SK-N-SH treated with all-trans-retinoic acid at 6 μM for 48 hours (cell line): ENCODE data around the gene SDK1.

Source experiments
- ATAC-seq: fragments of 200-7000 bp; cut with Tn5 transposase; 3 replicates; pipeline ENCODE4 v1.9.1; 2020; ENCODE audit warnings: mild to moderate bottlenecking, moderate library complexity
- ARNTL ChIP-seq: fragments of 450-650 bp; formaldehyde crosslinking; IDR thresholded peaks from 2 replicates; pipeline ENCODE4 v1.5.0; 2020; ENCODE audit warnings: low read depth, mild to moderate bottlenecking, moderate library complexity, borderline replicate concordance
- CSDC2 ChIP-seq: fragments of 250-450 bp; sonication (Bioruptor Pico); IDR thresholded peaks from 2 replicates; pipeline ENCODE4 v1.5.0; 2020; ENCODE audit warnings: mild to moderate bottlenecking, moderate library complexity
- CSRNP3 ChIP-seq: fragments of 250-450 bp; sonication (Bioruptor Pico); IDR thresholded peaks from 2 replicates; pipeline ENCODE4 v1.5.1; 2021; ENCODE audit warnings: mild to moderate bottlenecking, moderate library complexity
- ESRRG ChIP-seq: fragments of 250-450 bp; sonication (Bioruptor Pico); IDR thresholded peaks from 2 replicates; pipeline ENCODE4 v1.6.1; 2021; ENCODE audit warnings: mild to moderate bottlenecking
- GLIS3 ChIP-seq: fragments of 250-450 bp; sonication (Bioruptor Pico); IDR thresholded peaks from 2 replicates; pipeline ENCODE4 v1.5.0; 2020; ENCODE audit warnings: mild to moderate bottlenecking, moderate library complexity
- ISL1 ChIP-seq: fragments of 250-450 bp; sonication (Bioruptor Pico); IDR thresholded peaks from 2 replicates; pipeline ENCODE4 v2.1.2; 2022; ENCODE audit warnings: mild to moderate bottlenecking, moderate library complexity
- OSR1 ChIP-seq: fragments of 250-450 bp; sonication (Bioruptor Pico); IDR thresholded peaks from 2 replicates; pipeline ENCODE4 v1.8.0; 2022; ENCODE audit warnings: moderate library complexity, mild to moderate bottlenecking, inconsistent platforms
- PATZ1 ChIP-seq: fragments of 250-450 bp; sonication (Bioruptor Pico); IDR thresholded peaks from 2 replicates; pipeline ENCODE4 v1.8.0; 2020; ENCODE audit warnings: mild to moderate bottlenecking, moderate library complexity, borderline replicate concordance
- POU6F1 ChIP-seq: fragments of 250-450 bp; sonication (Bioruptor Pico); IDR thresholded peaks from 2 replicates; pipeline ENCODE4 v1.8.0; 2021; ENCODE audit warnings: low read depth, mild to moderate bottlenecking, moderate library complexity, borderline replicate concordance
- PPARA ChIP-seq: fragments of 250-450 bp; sonication (Bioruptor Pico); IDR thresholded peaks from 2 replicates; pipeline ENCODE4 v1.5.0; 2020; ENCODE audit warnings: mild to moderate bottlenecking, borderline replicate concordance
- RARB ChIP-seq: fragments of 250-450 bp; sonication (Bioruptor Pico); IDR thresholded peaks from 2 replicates; pipeline ENCODE4 v1.8.0; 2021; ENCODE audit warnings: mild to moderate bottlenecking, moderate library complexity
- SNAI2 ChIP-seq: fragments of 250-450 bp; sonication (Bioruptor Pico); IDR thresholded peaks from 2 replicates; pipeline ENCODE4 v1.5.0; 2020; ENCODE audit warnings: mild to moderate bottlenecking, moderate library complexity
- TCF4 ChIP-seq: fragments of 250-450 bp; sonication (Bioruptor Pico); IDR thresholded peaks from 2 replicates; pipeline ENCODE4 v1.8.0; 2021; ENCODE audit warnings: mild to moderate bottlenecking, moderate library complexity, borderline replicate concordance
- TOX ChIP-seq: fragments of 250-450 bp; sonication (Bioruptor Pico); IDR thresholded peaks from 2 replicates; pipeline ENCODE4 v1.8.0; 2021; ENCODE audit warnings: mild to moderate bottlenecking, moderate library complexity, borderline replicate concordance
- ZC3H10 ChIP-seq: fragments of 250-450 bp; sonication (Bioruptor Pico); IDR thresholded peaks from 2 replicates; pipeline ENCODE4 v1.5.1; 2021; ENCODE audit warnings: mild to moderate bottlenecking, moderate library complexity
- ZFP3 ChIP-seq: fragments of 250-450 bp; sonication (Bioruptor Pico); IDR thresholded peaks from 2 replicates; pipeline ENCODE4 v1.5.0; 2020; ENCODE audit warnings: mild to moderate bottlenecking, moderate library complexity
- ZFP30 ChIP-seq: fragments of 450-650 bp; formaldehyde crosslinking; IDR thresholded peaks from 2 replicates; pipeline ENCODE4 v1.5.0; 2022; ENCODE audit warnings: mild to moderate bottlenecking, moderate library complexity
- ZNF565 ChIP-seq: fragments of 450-650 bp; formaldehyde crosslinking; conservative IDR thresholded peaks from 2 replicates; pipeline ENCODE4 v1.5.0; 2020; ENCODE audit warnings: low read depth, mild to moderate bottlenecking, moderate library complexity
- ZNF70 ChIP-seq: fragments of 450-650 bp; formaldehyde crosslinking; IDR thresholded peaks from 2 replicates; pipeline ENCODE4 v1.5.0; 2020; ENCODE audit warnings: mild to moderate bottlenecking, moderate library complexity
- TF ChIP-seq, protein P1 (sequence below): fragments of 250-450 bp; sonication (Bioruptor Pico); IDR thresholded peaks from 2 replicates; pipeline ENCODE4 v1.5.0; 2020; ENCODE audit warnings: mild to moderate bottlenecking, moderate library complexity
- TF ChIP-seq, protein P2 (sequence below): fragments of 250-450 bp; sonication (Bioruptor Pico); IDR thresholded peaks from 2 replicates; pipeline ENCODE4 v1.5.1; 2020; ENCODE audit warnings: low read depth, mild to moderate bottlenecking, moderate library complexity

SDK1 gene

GRCh38 chr7:3955751-3956696 is 655.0 kb downstream of the SDK1 start:
- ATAC-seq: no peak
- TF ChIP-seq CSRNP3 (CRISPR knock-in tag): no peak
- TF ChIP-seq ZNF70 (CRISPR knock-in tag): no peak
- TF ChIP-seq ESRRG: no peak
- TF ChIP-seq ZFP3 (CRISPR knock-in tag): no peak
- TF ChIP-seq PATZ1 (CRISPR knock-in tag): no peak
- no peak for TF ChIP-seq RARB
- TF ChIP-seq ZC3H10 (CRISPR knock-in tag): no peak
- no peak for TF ChIP-seq SNAI2 (CRISPR knock-in tag)
- TF ChIP-seq ZNF565 (CRISPR knock-in tag): no peak
- TF ChIP-seq ISL1 (CRISPR knock-in tag): no peak
- no peak for TF ChIP-seq ARNTL (CRISPR knock-in tag)
- no peak for TF ChIP-seq CSDC2
- no peak for TF ChIP-seq TCF4 (CRISPR knock-in tag)
- no peak for TF ChIP-seq ZFP30 (CRISPR knock-in tag)
- TF ChIP-seq GLIS3 (CRISPR knock-in tag): no peak
- TF ChIP-seq, protein P1, sequence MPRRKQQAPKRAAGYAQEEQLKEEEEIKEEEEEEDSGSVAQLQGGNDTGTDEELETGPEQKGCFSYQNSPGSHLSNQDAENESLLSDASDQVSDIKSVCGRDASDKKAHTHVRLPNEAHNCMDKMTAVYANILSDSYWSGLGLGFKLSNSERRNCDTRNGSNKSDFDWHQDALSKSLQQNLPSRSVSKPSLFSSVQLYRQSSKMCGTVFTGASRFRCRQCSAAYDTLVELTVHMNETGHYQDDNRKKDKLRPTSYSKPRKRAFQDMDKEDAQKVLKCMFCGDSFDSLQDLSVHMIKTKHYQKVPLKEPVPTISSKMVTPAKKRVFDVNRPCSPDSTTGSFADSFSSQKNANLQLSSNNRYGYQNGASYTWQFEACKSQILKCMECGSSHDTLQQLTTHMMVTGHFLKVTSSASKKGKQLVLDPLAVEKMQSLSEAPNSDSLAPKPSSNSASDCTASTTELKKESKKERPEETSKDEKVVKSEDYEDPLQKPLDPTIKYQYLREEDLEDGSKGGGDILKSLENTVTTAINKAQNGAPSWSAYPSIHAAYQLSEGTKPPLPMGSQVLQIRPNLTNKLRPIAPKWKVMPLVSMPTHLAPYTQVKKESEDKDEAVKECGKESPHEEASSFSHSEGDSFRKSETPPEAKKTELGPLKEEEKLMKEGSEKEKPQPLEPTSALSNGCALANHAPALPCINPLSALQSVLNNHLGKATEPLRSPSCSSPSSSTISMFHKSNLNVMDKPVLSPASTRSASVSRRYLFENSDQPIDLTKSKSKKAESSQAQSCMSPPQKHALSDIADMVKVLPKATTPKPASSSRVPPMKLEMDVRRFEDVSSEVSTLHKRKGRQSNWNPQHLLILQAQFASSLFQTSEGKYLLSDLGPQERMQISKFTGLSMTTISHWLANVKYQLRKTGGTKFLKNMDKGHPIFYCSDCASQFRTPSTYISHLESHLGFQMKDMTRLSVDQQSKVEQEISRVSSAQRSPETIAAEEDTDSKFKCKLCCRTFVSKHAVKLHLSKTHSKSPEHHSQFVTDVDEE (CRISPR knock-in tag): no peak
- no peak for TF ChIP-seq PPARA (CRISPR knock-in tag)
- no peak for TF ChIP-seq POU6F1 (CRISPR knock-in tag)
- no peak for TF ChIP-seq OSR1
- TF ChIP-seq, protein P2, sequence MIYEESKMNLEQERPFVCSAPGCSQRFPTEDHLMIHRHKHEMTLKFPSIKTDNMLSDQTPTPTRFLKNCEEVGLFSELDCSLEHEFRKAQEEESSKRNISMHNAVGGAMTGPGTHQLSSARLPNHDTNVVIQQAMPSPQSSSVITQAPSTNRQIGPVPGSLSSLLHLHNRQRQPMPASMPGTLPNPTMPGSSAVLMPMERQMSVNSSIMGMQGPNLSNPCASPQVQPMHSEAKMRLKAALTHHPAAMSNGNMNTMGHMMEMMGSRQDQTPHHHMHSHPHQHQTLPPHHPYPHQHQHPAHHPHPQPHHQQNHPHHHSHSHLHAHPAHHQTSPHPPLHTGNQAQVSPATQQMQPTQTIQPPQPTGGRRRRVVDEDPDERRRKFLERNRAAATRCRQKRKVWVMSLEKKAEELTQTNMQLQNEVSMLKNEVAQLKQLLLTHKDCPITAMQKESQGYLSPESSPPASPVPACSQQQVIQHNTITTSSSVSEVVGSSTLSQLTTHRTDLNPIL: no peak

DNA sequence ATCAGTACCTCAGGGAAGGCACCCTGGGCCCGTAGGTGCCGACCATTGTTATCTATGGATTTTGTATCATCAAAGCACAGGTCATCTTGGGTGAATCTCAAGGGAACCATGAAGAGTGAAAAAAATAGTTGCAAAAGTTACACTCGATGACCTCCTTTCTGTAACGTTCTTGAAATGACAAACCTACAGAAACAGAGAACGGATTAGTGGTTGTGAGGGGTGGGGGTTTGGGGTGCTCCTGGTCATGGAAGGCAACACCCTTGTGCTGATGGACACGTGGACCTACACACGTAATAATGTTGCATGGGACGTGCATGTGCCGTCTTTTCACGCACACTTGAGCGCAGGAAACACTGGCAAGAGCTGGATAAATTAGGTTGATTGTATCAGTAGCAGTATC is 655.9 kb downstream of the SDK1 start:
- no peak for ATAC-seq
- TF ChIP-seq ZNF70 (CRISPR knock-in tag) (no peak), TOX (no peak), TCF4 (CRISPR knock-in tag) (no peak)
